ENCODE data around the gene NHEJ1. TPM values are rescaled to one million over a fixed set of nuclear protein-coding genes. Genes with fewer than 3 reads are reported as not detected.
A peak's percentile ranks its signal among the peaks of the same experiment; 100 is the strongest.

NHEJ1 gene
- total RNA-seq, 1 donor from 2014 or later = 10.8 TPM

DNA sequence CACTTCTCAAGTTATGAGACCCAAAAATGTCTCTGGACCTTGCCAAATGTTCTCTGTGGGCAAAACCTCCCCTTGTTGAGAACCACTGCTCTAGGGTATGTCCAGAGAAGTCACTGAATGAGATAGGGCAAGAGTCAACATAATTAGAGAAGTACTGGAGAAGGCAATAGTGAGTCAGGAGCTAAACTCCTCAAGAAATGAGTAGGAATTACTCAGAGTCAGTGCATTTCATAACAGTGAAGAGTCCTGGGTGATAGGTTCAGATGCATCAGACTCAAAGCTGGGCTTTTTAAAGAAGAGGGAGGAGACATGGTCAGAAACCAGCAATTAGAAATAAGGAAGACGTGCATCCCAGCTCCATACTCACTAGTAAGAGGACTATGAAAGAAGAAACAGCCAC lies 61.3 kb downstream of the NHEJ1 start:
- H3K36me3 Mint-ChIP-seq (ENCODE audit: low read depth, unreplicated experiment) = peaks cover 2% of the 10 kb centered on the region
- no peak for TF ChIP-seq EZH2 (IDR thresholded peaks at IDR 0.05; ENCODE audit: insufficient read depth, low read length)
- TF ChIP-seq, protein P1, sequence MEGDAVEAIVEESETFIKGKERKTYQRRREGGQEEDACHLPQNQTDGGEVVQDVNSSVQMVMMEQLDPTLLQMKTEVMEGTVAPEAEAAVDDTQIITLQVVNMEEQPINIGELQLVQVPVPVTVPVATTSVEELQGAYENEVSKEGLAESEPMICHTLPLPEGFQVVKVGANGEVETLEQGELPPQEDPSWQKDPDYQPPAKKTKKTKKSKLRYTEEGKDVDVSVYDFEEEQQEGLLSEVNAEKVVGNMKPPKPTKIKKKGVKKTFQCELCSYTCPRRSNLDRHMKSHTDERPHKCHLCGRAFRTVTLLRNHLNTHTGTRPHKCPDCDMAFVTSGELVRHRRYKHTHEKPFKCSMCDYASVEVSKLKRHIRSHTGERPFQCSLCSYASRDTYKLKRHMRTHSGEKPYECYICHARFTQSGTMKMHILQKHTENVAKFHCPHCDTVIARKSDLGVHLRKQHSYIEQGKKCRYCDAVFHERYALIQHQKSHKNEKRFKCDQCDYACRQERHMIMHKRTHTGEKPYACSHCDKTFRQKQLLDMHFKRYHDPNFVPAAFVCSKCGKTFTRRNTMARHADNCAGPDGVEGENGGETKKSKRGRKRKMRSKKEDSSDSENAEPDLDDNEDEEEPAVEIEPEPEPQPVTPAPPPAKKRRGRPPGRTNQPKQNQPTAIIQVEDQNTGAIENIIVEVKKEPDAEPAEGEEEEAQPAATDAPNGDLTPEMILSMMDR (IDR thresholded peaks at IDR 0.05; ENCODE audit: insufficient read depth, low read depth, low read length) = no peak
- Histone ChIP-seq H3K36me3 (ENCODE audit: insufficient read depth, low read length) (no peaks in the 10 kb centered on the region), H3K9ac (ENCODE audit: low read length) (no peak overlapping the region), H4K20me1 (ENCODE audit: insufficient read depth, low read length) (peaks cover 12% of the 10 kb centered on the region), H3K27ac (ENCODE audit: low read depth, low read length) (no peak overlapping the region), H3K27me3 (ENCODE audit: insufficient read depth, low read length) (no peaks in the 10 kb centered on the region), H3K9me3 (ENCODE audit: insufficient read depth, low read depth, low read length) (no peaks in the 10 kb centered on the region), H2AFZ (ENCODE audit: low read depth, low read length) (no peak overlapping the region), H3K4me1 (ENCODE audit: insufficient read depth, low read length) (no peaks in the 10 kb centered on the region), H3K4me3 (ENCODE audit: insufficient read depth, low read depth, low read length) (no peak overlapping the region), H3K4me2 (ENCODE audit: low read length) (no peak overlapping the region), H3K79me2 (ENCODE audit: insufficient read depth, low read length) (no peaks in the 10 kb centered on the region)
- DNase-seq (ENCODE audit: low read depth) = peak; percentile 29
- no peaks in the 10 kb centered on the region for H3K9me3 Mint-ChIP-seq (ENCODE audit: unreplicated experiment)
- no peaks in the 10 kb centered on the region for H3K4me1 Mint-ChIP-seq (ENCODE audit: low read depth, unreplicated experiment)
- no peak overlapping the region for H3K27ac Mint-ChIP-seq (ENCODE audit: unreplicated experiment)
- H3K27me3 Mint-ChIP-seq (ENCODE audit: low read depth, unreplicated experiment) = peaks cover 3% of the 10 kb centered on the region
- FAIRE-seq = peak; percentile 34
- H3K4me3 Mint-ChIP-seq (ENCODE audit: unreplicated experiment) = no peak overlapping the region

DNA sequence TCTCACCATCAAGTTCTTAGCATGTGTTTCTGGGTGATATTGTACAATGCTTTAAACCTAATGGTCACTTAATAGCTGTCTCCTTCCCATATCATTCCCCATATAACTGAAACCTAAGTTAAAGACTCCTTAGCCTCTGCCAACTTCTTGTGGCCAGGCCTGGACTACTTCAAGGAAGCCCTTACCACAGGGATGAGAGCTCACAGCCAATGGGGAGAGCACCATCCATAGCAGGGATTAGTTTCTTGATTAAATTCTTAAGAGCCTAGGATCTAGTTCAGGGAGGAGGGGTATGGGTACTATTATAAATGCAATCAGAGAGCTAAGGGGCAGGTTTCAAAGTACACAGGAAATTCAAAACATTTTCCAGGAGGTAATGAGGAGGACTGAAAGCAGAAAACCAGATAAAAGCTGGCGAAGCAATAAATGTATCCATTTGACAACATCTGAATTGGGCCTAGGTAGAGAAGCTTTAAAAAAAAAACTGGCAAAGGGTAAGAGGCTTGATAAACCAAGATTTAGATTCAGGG lies 65.1 kb downstream of the NHEJ1 start:
- H2AFZ ChIP-seq (ENCODE audit: low read depth, low read length) = no peak overlapping the region
- FAIRE-seq (no peak), DNase-seq (ENCODE audit: low read depth) (no peak)
- Mint-ChIP-seq H3K36me3 (ENCODE audit: low read depth, unreplicated experiment) (peaks cover 3% of the 10 kb centered on the region), H3K27ac (ENCODE audit: unreplicated experiment) (no peak overlapping the region), H3K9me3 (ENCODE audit: unreplicated experiment) (no peaks in the 10 kb centered on the region), H3K4me3 (ENCODE audit: unreplicated experiment) (no peak overlapping the region), H3K4me1 (ENCODE audit: low read depth, unreplicated experiment) (no peaks in the 10 kb centered on the region), H3K27me3 (ENCODE audit: low read depth, unreplicated experiment) (peaks cover 3% of the 10 kb centered on the region)
- H3K79me2 ChIP-seq (ENCODE audit: insufficient read depth, low read length) = no peaks in the 10 kb centered on the region
- no peaks in the 10 kb centered on the region for H3K4me1 ChIP-seq (ENCODE audit: insufficient read depth, low read length)
- no peak overlapping the region for H3K4me2 ChIP-seq (ENCODE audit: low read length)
- no peak for TF ChIP-seq EZH2 (IDR thresholded peaks at IDR 0.05; ENCODE audit: insufficient read depth, low read length)
- TF ChIP-seq, protein P1 (IDR thresholded peaks at IDR 0.05; ENCODE audit: insufficient read depth, low read depth, low read length) = no peak
- no peaks in the 10 kb centered on the region for H3K27me3 ChIP-seq (ENCODE audit: insufficient read depth, low read length)
- peaks cover 8% of the 10 kb centered on the region for H4K20me1 ChIP-seq (ENCODE audit: insufficient read depth, low read length)
- H3K27ac ChIP-seq (ENCODE audit: low read depth, low read length) = no peak overlapping the region
- H3K4me3 ChIP-seq (ENCODE audit: insufficient read depth, low read depth, low read length) = no peak overlapping the region
- no peaks in the 10 kb centered on the region for H3K36me3 ChIP-seq (ENCODE audit: insufficient read depth, low read length)
- H3K9ac ChIP-seq (ENCODE audit: low read length) = no peak overlapping the region
- no peaks in the 10 kb centered on the region for H3K9me3 ChIP-seq (ENCODE audit: insufficient read depth, low read depth, low read length)

DNA sequence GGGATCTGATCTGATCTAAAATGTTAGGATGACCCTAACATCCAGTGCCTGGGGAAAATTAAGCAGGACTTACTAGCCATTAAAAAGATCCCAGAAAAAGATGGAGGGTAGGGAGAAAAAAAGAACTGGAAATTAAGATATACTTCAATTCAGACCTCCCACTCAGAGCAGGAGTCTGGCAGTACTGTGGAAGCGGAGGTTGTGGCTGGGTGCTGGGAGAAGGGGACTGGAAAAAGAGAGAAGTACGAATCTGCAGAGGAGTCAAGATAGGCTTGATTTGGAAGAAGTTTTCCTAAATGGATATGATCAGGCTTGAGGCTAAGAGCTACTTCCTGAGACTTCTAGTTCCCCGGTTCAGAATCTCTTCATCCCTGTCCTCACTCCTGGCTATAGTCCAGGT lies 66.4 kb downstream of the NHEJ1 start:
- FAIRE-seq (no peak), DNase-seq (ENCODE audit: low read depth) (no peak)
- Histone ChIP-seq H3K4me3 (ENCODE audit: insufficient read depth, low read depth, low read length) (no peak overlapping the region), H3K9ac (ENCODE audit: low read length) (no peak overlapping the region), H3K27ac (ENCODE audit: low read depth, low read length) (no peak overlapping the region), H3K4me2 (ENCODE audit: low read length) (no peak overlapping the region), H3K36me3 (ENCODE audit: insufficient read depth, low read length) (no peaks in the 10 kb centered on the region), H3K4me1 (ENCODE audit: insufficient read depth, low read length) (no peaks in the 10 kb centered on the region), H3K9me3 (ENCODE audit: insufficient read depth, low read depth, low read length) (no peaks in the 10 kb centered on the region), H3K27me3 (ENCODE audit: insufficient read depth, low read length) (no peaks in the 10 kb centered on the region), H2AFZ (ENCODE audit: low read depth, low read length) (no peak overlapping the region), H4K20me1 (ENCODE audit: insufficient read depth, low read length) (peaks cover 5% of the 10 kb centered on the region), H3K79me2 (ENCODE audit: insufficient read depth, low read length) (no peaks in the 10 kb centered on the region)
- H3K36me3 Mint-ChIP-seq (ENCODE audit: low read depth, unreplicated experiment) = peaks cover 6% of the 10 kb centered on the region
- H3K27ac Mint-ChIP-seq (ENCODE audit: unreplicated experiment) = no peak overlapping the region
- H3K4me3 Mint-ChIP-seq (ENCODE audit: unreplicated experiment) = no peak overlapping the region
- peaks cover 2% of the 10 kb centered on the region for H3K9me3 Mint-ChIP-seq (ENCODE audit: unreplicated experiment)
- peaks cover 3% of the 10 kb centered on the region for H3K27me3 Mint-ChIP-seq (ENCODE audit: low read depth, unreplicated experiment)
- no peaks in the 10 kb centered on the region for H3K4me1 Mint-ChIP-seq (ENCODE audit: low read depth, unreplicated experiment)
- no peak for TF ChIP-seq EZH2 (IDR thresholded peaks at IDR 0.05; ENCODE audit: insufficient read depth, low read length)
- TF ChIP-seq, protein P1 (IDR thresholded peaks at IDR 0.05; ENCODE audit: insufficient read depth, low read depth, low read length) = no peak
